LNCaP clone FGC (cell line): ENCODE data around the gene UBA3.

Experiments
- DNase-seq: peaks from one replicate; pipeline ENCODE4 v3.0.0-alpha.2; 2011; ENCODE audit warnings: low read depth
- H3K4me3 ChIP-seq: 2 replicates; pipeline ENCODE4 v1.5.1; 2011; ENCODE audit warnings: mild to moderate bottlenecking, low read depth, low read length, control low read depth
- CTCF ChIP-seq: IDR thresholded peaks from 2 replicates; pipeline ENCODE4 v1.5.1; 2012; ENCODE audit warnings: mild to moderate bottlenecking; ENCODE audit not compliant: control insufficient read depth, insufficient read depth; ENCODE audit errors: extremely low read depth

UBA3 gene

GRCh38 chr3:69016102-69016501 is 64.1 kb downstream of the UBA3 start:
- TF ChIP-seq CTCF = no peak
- DNase-seq = no peak
- H3K4me3 ChIP-seq = no peak overlapping the region

GRCh38 chr3:69014022-69014580 is 66.1 kb downstream of the UBA3 start:
- no peak for DNase-seq
- TF ChIP-seq CTCF = no peak

GRCh38 chr3:69013253-69014021 is 66.7 kb downstream of the UBA3 start, which contains the start of gene EOGT:
Gene EOGT, minus strand, starts transcription at chr3:69013684. Its CDS starts 3,838 bp downstream, at chr3:69009846.
- DNase-seq = peak; percentile 47
- H3K4me3 ChIP-seq = peak within 1 kb of the TSS; percentile 71
- peak; percentile 79 for TF ChIP-seq CTCF

More at GRCh38 chr3:69014022-69014580, 66.1 kb downstream of the UBA3 start:
- H3K4me3 ChIP-seq = peak overlapping the region; percentile 71

GRCh38 chr3:69012800-69013252 is 67.3 kb downstream of the UBA3 start:
- no peak for DNase-seq
- peak overlapping the region; percentile 71 for H3K4me3 ChIP-seq
- TF ChIP-seq CTCF = no peak

GRCh38 chr3:69012100-69012799 is 67.9 kb downstream of the UBA3 start:
- no peak for DNase-seq
- TF ChIP-seq CTCF = no peak
- peak overlapping the region; percentile 71 for H3K4me3 ChIP-seq

- H3K4me3 ChIP-seq = no peak overlapping the region
- DNase-seq = no peak
- no peak for TF ChIP-seq CTCF
Observed at GRCh38 chr3:69011096-69011730, 69.0 kb downstream of the UBA3 start.
